Measurements from ENCODE around the gene MPIG6B. TPM values are rescaled to one million over a fixed set of nuclear protein-coding genes. Genes with fewer than 3 reads are reported as not detected.

Gene MPIG6B
- total RNA-seq, 1 donor from 2014 or later, result not detected

DNA sequence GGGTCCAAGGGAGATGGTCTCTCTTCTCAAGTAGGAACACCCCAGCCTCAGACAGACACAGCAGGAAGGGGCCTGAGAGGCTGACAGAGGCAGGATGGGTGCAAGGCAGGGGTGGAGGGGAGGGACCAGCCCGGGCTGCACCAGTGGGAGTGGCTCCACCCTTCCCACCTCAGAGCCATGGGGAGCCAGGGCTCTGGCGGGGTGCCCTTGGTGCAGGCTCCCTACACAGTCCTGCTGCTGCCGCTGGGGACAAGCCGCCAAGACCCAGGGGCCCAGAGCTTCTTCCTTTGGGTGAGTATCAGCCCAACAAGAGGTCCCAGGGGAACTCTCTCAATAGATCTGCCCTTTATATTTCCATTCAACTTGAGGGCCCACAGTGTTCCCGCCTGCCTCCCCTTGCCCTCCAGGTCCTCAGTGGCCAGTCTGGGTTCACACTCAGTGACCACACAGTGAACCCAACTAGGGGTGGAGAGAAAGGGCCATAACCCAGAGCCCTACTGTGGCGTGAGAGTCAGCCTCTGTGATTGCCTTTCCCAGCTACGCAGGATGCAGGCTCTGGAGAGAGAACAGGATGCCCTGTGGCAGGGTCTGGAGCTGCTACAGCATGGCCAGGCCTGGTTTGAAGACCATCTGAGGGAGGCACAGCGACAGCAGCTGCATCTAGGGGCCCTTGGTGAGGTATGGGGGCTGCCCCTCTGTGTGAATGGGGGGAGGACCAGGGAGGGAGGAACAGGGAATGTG, 39.9 kb downstream of the MPIG6B start:
- peak overlapping the region; percentile 73 for H3K4me2 ChIP-seq

DNA sequence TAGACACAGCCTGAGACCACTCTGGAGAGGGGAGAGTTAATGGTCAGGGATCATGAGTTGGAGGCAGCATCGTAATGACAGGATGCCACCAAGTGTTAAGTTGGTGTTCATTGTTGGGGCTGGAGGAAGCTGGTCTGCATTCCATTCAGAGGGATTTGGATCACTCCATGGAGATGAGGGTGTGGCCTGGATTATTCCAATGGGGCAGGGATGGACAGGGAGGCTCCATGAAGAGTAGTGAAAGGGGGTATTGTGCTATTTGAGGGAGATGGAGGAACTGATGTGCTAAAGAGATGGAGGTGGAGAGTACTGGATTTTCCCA, 40.4 kb downstream of the MPIG6B start:
- Histone ChIP-seq H3F3A (ENCODE audit: low read depth) (peaks cover 18% of the 10 kb centered on the region), H3K4me2 (peak overlapping the region; percentile 73), H3K27ac (peak overlapping the region; percentile 67), H2AFZ (replicated peaks) (no peak overlapping the region), H3K4me3 (no peak overlapping the region), H3K9me3 (ENCODE audit: low read depth) (no peaks in the 10 kb centered on the region), H3K27me3 (no peaks in the 10 kb centered on the region), H3K4me1 (peaks cover 23% of the 10 kb centered on the region), H3K79me2 (ENCODE audit: low read depth) (no peaks in the 10 kb centered on the region), H4K20me1 (ENCODE audit: low read depth) (no peaks in the 10 kb centered on the region), H3K9ac (no peak overlapping the region), H3K36me3 (no peaks in the 10 kb centered on the region)
- Mint-ChIP-seq H3K9me3 (no peaks in the 10 kb centered on the region), H3K27ac (peak overlapping the region; percentile 86), H3K36me3 (peaks cover 34% of the 10 kb centered on the region), H3K4me1 (peaks cover 29% of the 10 kb centered on the region), H3K4me3 (peak overlapping the region; percentile 54), H3K27me3 (ENCODE audit: insufficient read depth, low read depth) (peaks cover 4% of the 10 kb centered on the region)
- DNase-seq (ENCODE audit: low spot score), result peak; percentile 88
- TF ChIP-seq, protein P1, sequence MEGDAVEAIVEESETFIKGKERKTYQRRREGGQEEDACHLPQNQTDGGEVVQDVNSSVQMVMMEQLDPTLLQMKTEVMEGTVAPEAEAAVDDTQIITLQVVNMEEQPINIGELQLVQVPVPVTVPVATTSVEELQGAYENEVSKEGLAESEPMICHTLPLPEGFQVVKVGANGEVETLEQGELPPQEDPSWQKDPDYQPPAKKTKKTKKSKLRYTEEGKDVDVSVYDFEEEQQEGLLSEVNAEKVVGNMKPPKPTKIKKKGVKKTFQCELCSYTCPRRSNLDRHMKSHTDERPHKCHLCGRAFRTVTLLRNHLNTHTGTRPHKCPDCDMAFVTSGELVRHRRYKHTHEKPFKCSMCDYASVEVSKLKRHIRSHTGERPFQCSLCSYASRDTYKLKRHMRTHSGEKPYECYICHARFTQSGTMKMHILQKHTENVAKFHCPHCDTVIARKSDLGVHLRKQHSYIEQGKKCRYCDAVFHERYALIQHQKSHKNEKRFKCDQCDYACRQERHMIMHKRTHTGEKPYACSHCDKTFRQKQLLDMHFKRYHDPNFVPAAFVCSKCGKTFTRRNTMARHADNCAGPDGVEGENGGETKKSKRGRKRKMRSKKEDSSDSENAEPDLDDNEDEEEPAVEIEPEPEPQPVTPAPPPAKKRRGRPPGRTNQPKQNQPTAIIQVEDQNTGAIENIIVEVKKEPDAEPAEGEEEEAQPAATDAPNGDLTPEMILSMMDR (IDR thresholded peaks at IDR 0.05), result no peak
- no peak for TF ChIP-seq EZH2 (IDR thresholded peaks at IDR 0.05)
- TF ChIP-seq EZH2phosphoT487 (IDR thresholded peaks at IDR 0.05), result no peak

More for the DNA sequence above, 39.9 kb downstream of the MPIG6B start:
- peak overlapping the region; percentile 54 for H3K4me3 Mint-ChIP-seq
- Histone ChIP-seq H2AFZ (replicated peaks) (no peak overlapping the region), H3K79me2 (ENCODE audit: low read depth) (no peaks in the 10 kb centered on the region), H3K4me1 (peaks cover 23% of the 10 kb centered on the region), H3K27ac (peak overlapping the region; percentile 67), H3K27me3 (no peaks in the 10 kb centered on the region), H3K9me3 (ENCODE audit: low read depth) (no peaks in the 10 kb centered on the region), H3K9ac (no peak overlapping the region), H3F3A (ENCODE audit: low read depth) (peaks cover 18% of the 10 kb centered on the region), H4K20me1 (ENCODE audit: low read depth) (no peaks in the 10 kb centered on the region), H3K36me3 (no peaks in the 10 kb centered on the region), H3K4me3 (no peak overlapping the region)
- no peak for DNase-seq (ENCODE audit: low spot score)
- peak overlapping the region; percentile 96 for H3K27ac Mint-ChIP-seq
- H3K27me3 Mint-ChIP-seq (ENCODE audit: insufficient read depth, low read depth), result peaks cover 4% of the 10 kb centered on the region
- no peaks in the 10 kb centered on the region for H3K9me3 Mint-ChIP-seq
- TF ChIP-seq EZH2 (IDR thresholded peaks at IDR 0.05), result no peak
- TF ChIP-seq, protein P1 (IDR thresholded peaks at IDR 0.05), result no peak
- TF ChIP-seq EZH2phosphoT487 (IDR thresholded peaks at IDR 0.05), result no peak
- H3K4me1 Mint-ChIP-seq, result peaks cover 29% of the 10 kb centered on the region
- H3K36me3 Mint-ChIP-seq, result peaks cover 38% of the 10 kb centered on the region

DNA sequence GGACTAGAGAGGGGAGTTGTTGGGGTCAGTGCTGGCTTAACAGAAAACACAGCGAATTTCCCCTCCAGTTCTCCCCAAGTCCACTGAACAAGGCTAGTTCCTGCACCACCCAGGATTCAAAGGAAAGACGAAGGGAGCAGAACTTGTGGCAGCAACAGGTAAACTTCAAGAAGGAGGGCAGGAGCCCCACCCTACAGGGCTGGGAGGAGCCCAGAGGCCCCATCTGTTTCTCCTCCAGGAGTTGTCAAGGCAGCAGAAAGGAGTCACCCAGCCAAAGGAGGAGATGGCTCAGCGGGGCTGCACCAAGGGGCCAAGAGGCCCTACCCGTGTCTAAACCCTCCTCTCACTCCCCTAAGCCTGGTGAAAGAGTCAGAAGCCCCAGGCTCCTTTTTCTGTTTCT, 41.0 kb downstream of the MPIG6B start:
- Mint-ChIP-seq H3K36me3 (peaks cover 28% of the 10 kb centered on the region), H3K27me3 (ENCODE audit: insufficient read depth, low read depth) (peaks cover 4% of the 10 kb centered on the region), H3K9me3 (no peaks in the 10 kb centered on the region), H3K27ac (peak overlapping the region; percentile 86), H3K4me3 (peak overlapping the region; percentile 54), H3K4me1 (peaks cover 29% of the 10 kb centered on the region)
- TF ChIP-seq, protein P1 (IDR thresholded peaks at IDR 0.05), result no peak
- TF ChIP-seq EZH2 (IDR thresholded peaks at IDR 0.05) (no peak), EZH2phosphoT487 (IDR thresholded peaks at IDR 0.05) (no peak)
- H3F3A ChIP-seq (ENCODE audit: low read depth), result peaks cover 18% of the 10 kb centered on the region
- no peak overlapping the region for H2AFZ ChIP-seq (replicated peaks)
- peak overlapping the region; percentile 42 for H3K27ac ChIP-seq
- H4K20me1 ChIP-seq (ENCODE audit: low read depth), result no peaks in the 10 kb centered on the region
- no peaks in the 10 kb centered on the region for H3K36me3 ChIP-seq
- H3K9ac ChIP-seq, result no peak overlapping the region
- no peaks in the 10 kb centered on the region for H3K79me2 ChIP-seq (ENCODE audit: low read depth)
- DNase-seq (ENCODE audit: low spot score), result no peak
- H3K4me3 ChIP-seq, result no peak overlapping the region
- H3K9me3 ChIP-seq (ENCODE audit: low read depth), result no peaks in the 10 kb centered on the region
- H3K4me1 ChIP-seq, result peaks cover 23% of the 10 kb centered on the region
- H3K27me3 ChIP-seq, result no peaks in the 10 kb centered on the region
- H3K4me2 ChIP-seq, result peak overlapping the region; percentile 58

All from neural progenitor cell (in vitro differentiated cells).